ENCODE results near the gene KIZ.

The KIZ gene

DNA sequence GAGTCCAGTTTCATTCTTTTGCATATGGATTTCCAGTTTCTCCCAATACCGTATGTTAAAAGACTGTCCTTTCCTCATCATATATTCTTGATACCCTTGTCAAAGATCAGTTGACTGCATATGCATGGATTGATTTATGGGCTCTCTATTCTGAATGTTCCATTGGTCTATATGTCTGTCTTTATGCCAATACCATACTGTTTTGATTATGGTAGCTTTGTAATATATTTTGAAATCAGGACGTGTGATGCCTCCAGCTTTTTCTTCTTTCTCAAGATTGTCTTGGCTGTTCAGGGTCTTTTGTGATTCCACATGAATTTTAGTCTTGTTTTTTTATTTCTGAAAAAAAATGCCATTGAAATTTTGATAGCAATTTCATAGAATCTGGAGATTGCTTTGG is 51.9 kb downstream of the KIZ start:
- FAIRE-seq, result no peak

DNA sequence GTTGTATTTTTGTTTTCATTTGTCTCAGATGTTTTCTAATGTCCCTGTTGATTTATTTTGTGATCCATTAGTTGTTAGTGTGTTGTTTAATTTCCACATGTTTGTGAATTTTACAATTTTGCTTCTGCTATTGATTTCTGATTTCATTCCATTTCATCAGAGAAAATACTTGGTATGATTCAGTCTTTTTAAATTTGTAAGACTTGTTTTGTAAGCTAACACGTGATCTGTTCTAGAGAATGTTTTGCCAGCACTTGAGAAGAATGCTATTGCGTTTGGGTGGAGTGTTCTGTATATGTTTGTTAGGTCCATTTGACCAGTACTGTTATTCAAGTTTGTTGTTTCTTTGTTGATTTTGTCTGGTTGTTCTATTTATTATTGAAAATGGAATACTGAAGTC is 53.9 kb downstream of the KIZ start:
- no peak for FAIRE-seq
- no peak for DNase-seq (ENCODE audit: low spot score)

More for the DNA sequence above, 51.9 kb downstream of the KIZ start:
- no peak for DNase-seq (ENCODE audit: low spot score)

DNA sequence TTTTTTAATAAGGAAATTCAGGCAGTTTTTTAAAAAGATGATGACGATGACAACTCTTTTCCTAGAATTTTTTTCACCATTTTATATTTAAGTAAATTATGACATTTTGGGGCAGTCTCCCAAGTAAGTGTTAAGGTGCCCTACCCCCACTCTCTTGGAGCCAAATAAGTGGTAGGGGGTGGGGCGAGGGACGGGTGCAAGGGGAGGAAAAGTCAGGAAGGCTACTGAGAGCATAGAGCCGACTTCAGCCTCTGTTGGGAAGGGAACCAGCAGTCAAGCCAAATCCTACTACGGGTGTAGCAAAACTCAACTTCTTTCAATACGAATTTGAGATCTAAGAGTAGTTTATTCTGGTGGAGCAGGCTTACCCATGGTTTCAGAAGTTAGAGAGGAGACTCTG is 54.4 kb downstream of the KIZ start:
- FAIRE-seq, result no peak
- DNase-seq (ENCODE audit: low spot score), result no peak

DNA sequence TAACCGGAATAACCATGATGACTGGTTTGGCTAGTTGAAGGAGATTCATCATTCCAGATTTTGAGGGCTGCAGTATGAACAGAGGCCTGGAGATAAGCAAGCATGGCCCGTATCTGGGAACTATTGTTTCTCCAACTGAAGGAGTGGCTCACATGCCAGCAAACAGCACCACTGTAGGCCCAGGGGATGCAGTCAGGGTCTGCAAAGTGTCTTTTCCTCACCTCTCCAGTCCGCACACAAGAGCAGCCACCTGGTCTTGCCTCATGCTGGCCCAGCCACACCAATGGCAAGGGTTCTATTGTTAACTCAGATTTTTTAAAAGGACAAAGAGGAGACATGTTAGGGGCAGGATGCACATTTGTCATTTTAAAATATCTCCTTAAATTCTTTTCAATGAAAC is 55.1 kb downstream of the KIZ start:
- FAIRE-seq, result no peak

DNA sequence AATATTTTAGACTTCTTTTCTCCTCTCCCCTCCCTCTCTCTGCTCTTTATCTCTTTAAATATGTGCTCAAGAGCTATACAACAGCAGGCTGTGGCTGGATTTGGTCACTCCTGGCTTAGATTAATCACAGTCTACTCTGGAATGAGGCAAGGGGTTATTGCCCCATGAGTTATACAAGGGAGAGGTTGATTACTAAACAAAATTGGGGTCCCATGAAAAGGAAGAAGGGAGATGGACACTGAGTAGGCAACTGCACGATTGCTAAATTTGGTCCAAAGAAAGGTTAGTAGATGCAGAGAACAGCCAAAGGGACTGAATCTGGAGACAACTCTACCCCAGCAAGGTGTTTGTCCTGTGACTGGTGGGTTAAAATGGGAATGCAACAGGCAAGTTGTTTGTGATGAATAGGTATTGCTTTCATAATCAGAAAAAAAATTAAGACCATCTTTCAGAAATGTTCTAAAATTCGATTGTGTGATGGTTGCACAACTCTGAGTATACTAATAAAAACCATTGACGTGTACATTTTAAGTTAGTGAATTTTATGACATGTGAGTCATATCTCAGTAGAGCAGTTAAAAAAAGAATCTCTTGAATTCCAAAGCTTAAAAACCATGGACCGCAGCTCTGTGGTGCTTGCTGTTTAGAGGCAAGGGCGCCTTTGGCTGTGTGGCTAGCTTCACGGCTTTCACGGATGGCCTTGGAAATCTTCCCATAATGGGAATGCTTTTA is 57.1 kb downstream of the KIZ start:
- DNase-seq (ENCODE audit: low spot score) (peak; percentile 78), FAIRE-seq (peak; percentile 95)

More for the DNA sequence above, 55.1 kb downstream of the KIZ start:
- no peak for DNase-seq (ENCODE audit: low spot score)

DNA sequence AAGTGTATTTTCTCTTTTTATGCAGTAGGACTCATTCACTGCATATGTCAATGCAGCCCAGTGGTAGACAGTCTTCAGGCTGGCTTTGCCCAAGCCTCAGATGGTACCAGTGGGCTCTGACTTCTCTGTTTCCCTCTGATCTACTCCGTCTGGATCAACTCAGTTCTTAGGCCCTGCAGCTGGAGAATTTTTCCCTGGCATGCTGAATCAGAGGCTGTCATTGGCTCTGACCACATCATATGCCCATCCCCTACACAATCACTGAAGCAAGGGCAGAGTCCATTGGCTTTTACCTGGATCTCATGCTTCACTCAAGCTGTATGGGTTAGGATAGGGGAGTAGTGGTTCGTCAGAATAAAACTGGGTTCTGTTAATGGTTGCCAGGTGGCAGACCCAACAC is 57.8 kb downstream of the KIZ start:
- FAIRE-seq, result peak; percentile 83
- peak; percentile 71 for DNase-seq (ENCODE audit: low spot score)

DNA sequence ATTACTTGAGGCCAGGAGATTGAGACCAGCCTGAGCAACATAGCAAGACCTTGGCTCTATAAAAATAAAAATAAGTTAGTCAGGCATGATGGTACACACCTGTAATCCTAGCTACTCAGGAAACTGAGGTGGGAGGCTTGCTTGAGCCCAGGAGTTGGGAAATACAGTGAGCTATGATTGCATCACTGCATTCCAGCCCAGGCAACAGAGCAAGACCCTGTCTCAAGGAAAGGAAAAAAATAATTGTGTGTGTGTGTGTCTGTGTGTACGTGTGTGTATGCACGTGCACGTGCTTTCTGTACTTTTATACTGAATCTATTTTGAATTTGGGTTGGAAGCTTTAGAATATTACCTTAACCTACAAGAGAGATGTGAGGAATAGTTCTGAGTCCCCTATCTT is 58.9 kb downstream of the KIZ start:
- DNase-seq (ENCODE audit: low spot score) (peak; percentile 64), FAIRE-seq (peak; percentile 57)

DNA sequence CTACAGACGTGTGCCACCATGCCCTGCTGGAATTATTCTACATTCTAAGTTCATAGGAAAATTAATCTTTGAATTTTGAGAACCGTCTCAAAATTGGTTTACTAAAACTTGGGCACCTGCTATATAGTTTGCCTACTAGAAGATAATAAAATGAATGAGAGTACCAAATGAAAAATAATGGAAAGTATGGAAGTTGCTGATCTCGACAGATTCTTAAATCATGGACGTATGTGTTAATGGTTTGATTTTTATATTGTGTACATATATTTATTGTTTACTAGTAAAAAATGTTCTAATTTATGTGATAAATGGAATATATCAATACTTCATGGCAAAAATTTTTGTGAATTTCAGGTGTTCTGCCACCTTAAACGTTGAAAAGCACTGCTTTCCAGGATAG is 60.0 kb downstream of the KIZ start:
- no peak for DNase-seq (ENCODE audit: low spot score)
- no peak for FAIRE-seq

DNA sequence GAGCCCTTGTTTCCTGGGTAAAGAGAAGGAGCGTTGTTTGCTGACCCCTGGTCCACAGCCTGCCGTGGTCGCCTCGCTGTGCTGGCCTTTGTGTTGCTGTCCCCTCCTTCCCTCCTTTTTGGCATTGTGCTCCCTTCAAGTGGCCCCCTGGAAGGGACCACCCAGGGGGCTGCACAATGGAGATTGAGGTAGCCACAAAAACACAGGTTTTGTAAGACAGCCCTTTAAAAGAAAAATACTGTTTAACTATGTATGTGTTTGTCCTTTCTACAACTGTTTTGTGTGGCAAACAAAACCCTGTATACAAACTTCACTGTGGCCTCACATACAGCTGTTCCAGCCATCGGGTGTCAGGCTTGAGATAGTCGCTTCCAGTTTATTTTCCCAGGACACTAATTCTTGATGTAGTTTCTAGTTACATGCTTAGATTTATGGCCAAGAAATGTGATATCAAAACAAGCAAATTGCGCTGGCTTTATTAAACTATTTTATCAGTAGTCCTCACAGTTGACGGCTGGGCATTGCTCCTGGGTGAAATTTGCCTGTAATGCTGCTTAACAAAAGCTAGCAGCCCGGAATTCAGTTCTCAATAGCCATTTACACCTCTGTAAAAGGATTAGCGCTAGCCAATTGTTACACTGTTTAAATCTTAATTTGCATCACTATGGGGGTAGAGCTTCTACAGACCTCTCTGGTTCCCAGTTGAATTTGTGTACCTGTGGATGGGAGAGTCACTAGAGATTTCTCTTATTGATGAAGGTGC is 64.1 kb downstream of the KIZ start:
- no peak for FAIRE-seq
- no peak for DNase-seq (ENCODE audit: low spot score)

DNA sequence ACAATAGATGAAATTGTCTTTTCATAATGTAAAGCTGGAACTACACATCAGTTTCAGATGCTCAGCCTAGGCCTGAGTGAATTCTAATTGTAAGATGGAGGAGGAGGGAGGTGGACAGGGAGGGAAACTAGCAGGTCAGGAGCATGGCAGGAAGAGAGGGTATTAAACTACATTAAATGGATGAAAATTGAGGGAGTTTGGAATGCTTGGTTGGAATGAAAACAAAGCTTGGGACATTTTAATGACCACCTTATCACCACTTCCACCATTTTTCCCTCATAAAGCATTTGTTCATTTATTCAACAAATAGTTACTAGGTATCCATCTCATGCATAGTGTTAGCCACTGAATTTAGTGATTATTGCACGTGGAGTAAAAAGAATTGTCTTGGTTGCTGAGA is 65.0 kb downstream of the KIZ start:
- DNase-seq (ENCODE audit: low spot score) (no peak), FAIRE-seq (no peak)

DNA sequence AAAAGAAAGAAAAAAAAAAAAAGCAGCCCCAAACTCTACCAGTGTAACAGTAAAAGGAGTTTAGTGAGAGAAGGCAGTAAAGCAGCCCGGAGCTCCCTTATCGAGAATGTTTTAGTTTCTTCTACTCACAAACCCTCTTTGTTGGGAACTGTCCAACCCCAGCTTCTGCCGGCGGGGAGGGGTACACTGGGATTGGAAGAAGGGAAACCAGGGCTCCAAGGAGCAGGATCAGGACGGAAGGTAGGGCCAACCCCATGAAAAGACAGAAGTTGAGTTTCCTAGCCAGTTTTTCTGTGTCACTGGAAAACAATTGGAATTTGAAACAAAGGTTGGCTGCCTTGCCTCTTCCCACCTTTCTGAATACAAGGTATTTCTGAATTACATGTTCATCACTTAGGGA is 66.0 kb downstream of the KIZ start:
- no peak for FAIRE-seq
- DNase-seq (ENCODE audit: low spot score), result no peak

DNA sequence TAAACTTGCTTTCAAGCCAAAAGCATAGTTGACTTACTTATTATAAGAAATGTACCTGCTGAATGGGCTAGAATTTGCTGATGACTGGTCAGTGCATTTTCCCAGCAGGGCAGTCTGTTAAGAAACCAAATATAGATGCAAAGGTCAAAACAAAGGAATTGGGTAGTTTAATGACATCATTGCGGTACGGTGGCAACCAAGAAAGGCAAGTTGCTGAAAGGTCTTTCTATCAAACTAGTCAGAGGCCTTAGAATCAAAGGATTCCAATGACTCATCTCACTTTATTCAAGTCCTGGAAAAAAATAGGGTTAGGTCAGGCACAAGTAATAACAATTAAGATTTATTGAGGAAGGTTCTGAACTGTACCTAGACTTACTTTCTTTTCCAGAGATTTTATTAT is 76.4 kb downstream of the KIZ start:
- DNase-seq (ENCODE audit: low spot score), result peak; percentile 55
- FAIRE-seq, result peak; percentile 76

DNA sequence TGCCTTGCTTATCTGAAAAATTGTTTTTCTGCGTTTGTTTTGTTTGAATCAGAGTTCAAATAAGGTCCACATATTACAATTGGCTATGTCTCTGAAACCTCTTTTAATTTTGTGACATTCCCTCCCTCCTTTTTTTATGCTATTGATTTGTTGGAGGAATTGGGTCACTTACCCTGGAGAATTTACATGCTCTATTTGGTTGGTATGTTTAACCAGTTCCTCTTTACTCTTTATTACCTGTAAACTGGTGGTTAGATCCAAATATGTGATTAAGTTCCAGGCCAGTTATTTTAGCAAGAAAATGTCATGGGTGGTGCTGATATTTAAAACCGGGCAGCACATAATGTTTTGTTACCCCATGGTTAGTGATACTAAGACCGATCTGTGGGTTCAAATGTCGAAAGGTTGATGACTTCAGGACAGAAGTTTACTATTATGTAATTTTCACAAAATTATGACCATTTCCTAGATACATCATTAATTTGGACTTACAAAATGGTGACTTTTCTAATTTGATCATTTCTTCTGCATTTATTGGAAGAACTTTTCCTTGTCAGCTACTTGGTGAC is 77.3 kb downstream of the KIZ start:
- no peak for FAIRE-seq

DNA sequence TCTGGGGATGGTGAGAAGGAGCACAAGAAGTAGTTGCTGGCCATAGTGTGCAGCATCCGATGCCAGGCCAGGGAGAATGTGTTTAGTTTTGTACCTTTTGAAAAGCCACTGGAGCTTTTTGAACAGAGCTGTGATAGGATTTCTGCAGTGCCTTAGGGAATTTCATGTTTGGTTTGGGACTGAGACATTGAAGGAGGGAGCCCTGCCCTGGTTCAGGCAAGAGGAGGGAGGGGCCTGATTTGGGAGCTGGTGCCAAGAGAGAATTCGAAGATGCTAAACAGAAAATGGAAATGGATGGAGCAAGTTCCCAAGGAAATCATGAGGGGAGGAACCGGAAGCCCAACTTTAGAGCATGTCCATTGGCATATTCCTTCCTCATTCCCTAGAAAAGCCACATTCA is 80.7 kb downstream of the KIZ start:
- FAIRE-seq (no peak), DNase-seq (ENCODE audit: low spot score) (no peak)

More for the DNA sequence above, 77.3 kb downstream of the KIZ start:
- no peak for DNase-seq (ENCODE audit: low spot score)

DNA sequence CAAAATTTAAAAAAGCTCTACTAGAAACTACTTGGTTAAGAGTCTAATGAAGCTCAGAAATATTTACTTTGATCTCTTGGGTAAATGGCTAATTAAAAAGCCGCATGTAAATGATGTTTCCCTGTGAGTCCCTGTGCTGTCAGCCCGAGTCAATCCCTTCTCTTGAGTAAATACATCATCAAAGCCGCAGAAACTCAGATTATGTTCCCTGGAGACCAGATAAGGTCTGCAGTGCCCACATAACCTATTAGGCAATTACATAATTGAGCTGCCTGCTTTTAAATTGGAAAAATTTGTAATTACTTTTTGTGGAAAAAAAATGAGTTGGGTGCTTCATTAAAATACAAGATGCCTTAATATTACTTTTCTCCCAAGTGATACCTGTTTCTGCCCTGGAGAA is 83.1 kb downstream of the KIZ start:
- FAIRE-seq (no peak), DNase-seq (ENCODE audit: low spot score) (no peak)

DNA sequence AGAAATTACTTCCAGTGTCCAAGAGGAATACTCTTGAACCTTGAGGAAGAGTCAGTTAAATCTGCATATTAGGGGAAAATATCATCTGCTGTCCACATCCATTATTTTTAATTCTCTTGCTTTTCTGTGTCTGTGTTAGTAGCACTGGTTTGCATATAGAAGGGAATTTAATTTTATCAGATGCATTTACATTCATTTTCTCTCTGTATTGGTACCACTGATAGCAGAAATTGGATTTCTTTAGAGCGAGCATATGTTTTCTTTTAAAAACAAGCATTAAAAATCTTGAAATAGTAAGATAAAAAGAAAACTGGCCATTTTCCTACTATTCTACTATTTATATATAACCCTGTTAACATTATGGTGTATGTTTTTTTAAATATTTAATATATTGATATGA is 83.8 kb downstream of the KIZ start:
- DNase-seq (ENCODE audit: low spot score) (no peak), FAIRE-seq (no peak)

DNA sequence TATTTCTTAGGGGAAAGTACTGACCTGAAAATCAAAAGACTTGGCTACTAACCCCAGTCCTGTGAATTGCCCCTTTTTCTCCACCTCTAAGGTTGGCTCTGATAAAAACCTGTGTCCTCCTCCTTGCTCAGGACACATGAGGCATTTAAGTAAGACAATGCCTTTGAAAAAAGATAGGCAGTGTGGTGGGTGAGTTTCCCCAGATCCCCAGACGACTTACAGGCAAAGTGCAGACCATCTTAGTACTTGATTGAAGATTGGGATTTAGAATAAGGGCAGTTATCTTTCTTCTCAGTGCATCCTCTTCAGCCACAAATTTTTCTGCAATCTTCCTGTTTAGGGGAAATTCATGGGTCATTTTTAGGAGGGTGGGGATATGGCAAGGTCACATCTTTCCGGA is 87.8 kb downstream of the KIZ start:
- no peak for FAIRE-seq
- no peak for DNase-seq (ENCODE audit: low spot score)

DNA sequence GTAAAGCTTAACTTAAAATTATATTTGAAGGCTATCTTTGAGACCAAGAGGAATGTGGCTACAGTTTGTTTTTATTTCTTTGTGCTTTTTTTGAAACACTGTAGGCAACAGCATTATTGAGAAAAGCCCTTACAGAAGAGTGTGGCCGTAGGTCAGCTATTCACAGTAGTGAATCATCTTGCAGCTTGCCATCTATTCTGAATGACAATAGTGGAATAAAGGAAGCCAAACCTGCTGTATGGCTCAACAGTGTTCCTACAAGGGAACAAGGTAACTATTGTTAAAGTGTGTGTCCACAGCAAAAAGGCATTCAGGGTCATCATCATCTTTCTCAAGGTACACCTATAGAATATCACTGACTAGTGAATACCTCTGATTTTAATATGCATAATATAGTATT is 88.5 kb downstream of the KIZ start:
- FAIRE-seq, result no peak
- no peak for DNase-seq (ENCODE audit: low spot score)

DNA sequence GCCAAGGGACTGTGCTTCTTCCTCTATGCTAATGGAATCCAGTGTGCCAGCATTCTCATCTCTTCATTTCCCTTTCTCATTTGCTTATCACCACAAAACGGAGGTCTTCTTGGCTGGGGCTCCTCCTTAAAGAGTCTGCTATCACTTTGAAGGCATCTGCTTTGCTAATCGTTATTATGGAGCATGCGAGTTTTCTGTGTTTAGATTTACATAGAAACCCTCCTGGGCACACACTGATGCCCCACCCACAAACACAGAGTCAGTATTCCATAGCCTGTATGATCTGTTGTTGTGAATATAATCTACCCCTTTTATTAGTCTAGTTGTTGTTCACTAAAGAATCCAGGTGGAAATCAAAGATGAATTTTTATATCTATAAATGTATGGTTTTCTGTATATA is 93.8 kb downstream of the KIZ start:
- FAIRE-seq, result no peak
- no peak for DNase-seq (ENCODE audit: low spot score)

DNA sequence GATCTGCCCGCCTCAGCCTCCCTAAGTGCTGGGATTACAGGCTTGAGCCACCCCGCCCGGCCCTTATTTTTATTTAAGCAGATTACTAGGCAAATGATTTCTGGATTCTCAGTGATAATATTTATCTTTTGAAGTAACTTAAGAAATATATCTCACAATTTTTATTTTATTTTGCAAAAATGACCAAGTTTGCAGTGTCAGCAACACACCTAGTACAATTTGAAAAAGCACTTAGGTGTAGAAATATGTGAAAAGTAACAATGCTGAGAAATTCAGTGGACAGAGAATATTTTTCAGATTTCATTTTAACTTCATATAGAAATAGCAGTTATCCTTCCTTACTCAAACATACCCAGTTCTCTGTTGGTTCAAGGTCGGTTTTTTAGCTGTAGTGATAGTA is 98.3 kb downstream of the KIZ start:
- no peak for DNase-seq (ENCODE audit: low spot score)
- FAIRE-seq, result no peak

DNA sequence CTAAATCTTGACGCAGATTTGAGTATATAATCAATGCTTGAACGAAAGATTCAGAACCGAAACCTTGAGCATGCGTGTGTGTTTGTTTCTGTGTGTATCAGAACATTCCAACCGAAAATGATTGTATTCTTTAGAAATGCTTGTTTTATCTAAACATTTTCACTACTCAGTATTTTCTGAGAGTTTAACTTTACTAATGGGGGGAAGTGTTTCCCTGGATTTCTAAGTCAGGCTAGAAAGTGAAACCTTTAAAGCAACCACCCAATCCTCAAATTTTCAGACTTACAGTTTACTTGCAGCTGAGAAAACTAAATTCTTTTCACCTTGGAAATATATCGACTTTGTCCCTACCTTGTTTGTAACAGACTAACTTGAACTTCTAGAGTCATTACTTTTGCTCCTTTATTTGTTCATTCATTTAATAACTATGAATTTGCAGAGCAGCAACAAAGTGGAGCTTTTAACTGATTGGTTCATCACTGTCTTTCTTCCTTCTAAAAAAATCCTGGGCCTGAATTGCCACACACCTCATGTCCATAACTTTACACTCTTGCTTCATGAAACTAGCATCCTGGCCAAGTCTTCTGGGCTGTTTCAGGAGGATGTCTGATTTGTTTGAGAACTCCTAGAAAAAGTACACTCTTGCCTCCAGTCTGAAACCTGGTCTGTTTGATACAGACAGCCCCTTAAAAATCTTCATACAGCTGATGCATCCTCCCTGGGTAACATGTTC is 99.5 kb downstream of the KIZ start:
- FAIRE-seq (no peak), DNase-seq (ENCODE audit: low spot score) (no peak)

DNA sequence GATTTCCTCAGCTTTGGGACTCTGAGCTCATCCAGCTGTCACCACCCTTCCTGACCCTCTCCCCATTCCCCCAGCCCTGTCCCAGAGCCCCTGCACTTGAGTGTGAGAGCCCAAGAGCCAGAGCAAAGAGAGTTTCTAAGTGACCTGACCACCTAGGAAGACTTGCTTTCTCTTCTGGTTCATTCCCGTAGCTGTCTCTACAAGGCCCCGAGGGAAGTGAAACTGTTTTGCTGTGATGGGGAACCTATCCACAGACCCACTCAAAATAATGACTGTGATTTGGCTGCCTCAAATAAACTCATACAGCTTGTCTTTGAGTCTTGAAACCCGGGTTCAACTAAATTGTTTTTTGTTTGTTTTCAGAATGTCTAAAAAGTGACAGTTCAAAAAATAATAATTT is 102.6 kb downstream of the KIZ start:
- FAIRE-seq (no peak), DNase-seq (ENCODE audit: low spot score) (no peak)
